IPS DF 4.7 (cell line): ENCODE results near the gene KLRF2.

Experiments used
- DNase-seq: peaks from one replicate; pipeline ENCODE4 v3.0.0-alpha.2; 2013; ENCODE audit warnings: low spot score; ENCODE audit errors: extremely low read depth

Gene KLRF2

DNA sequence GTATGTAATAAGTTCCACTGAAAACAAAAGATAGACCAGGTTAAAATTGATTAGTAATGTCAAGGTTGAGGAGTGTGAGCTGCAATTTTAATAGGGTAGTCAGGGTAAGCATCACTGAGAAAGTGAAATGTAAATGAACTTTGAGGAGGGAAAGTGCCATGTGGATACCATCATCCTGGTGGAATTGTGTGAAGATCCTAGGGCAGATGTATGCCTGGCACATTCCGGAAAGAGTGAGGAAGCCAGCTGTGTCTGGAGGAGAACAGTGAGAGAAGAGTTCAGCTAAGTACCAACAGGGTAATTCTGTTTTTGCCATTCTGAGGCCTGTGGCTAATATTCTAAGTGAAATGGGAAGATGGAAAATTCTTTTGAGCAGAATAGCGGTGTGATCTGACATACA, 53.7 kb downstream of the KLRF2 start:
- no peak for DNase-seq

DNA sequence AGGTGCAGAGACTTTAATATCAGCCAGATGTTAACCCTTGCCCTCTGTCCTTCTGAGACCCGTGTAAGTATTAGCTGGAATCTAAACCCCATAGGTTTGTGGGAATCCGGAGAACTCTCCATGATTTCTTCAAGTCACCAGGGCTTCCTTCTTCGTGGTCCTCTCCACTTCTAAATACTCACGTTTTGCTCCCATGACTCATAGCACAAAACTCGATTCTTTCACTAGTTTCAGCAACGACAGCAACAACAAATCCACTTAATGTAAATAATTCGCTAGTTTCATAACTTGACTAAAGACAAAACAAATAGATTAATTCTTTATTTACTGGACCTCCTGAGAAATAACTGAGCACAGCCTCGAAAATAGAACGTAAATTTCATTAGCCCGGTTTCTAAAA, 55.3 kb downstream of the KLRF2 start:
- DNase-seq = no peak

DNA sequence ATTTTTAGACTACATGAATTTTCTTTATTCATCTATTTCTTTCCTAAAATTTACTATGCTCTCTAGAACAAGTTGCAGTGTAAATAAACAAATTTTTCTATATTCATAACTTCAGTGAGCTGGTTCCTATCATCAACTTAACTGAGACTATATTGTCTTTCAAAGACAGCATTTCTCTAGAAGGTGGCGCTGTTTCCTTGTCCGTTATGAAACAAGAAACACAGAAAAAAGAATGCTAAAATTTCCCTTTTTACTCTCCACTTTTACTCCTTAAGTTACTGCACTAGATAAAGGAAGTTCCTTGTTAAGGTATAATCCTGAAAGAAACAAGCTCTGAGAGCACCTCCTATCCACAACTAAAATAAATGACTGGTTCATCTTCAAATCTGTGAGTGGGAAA, 59.1 kb downstream of the KLRF2 start:
- no peak for DNase-seq

DNA sequence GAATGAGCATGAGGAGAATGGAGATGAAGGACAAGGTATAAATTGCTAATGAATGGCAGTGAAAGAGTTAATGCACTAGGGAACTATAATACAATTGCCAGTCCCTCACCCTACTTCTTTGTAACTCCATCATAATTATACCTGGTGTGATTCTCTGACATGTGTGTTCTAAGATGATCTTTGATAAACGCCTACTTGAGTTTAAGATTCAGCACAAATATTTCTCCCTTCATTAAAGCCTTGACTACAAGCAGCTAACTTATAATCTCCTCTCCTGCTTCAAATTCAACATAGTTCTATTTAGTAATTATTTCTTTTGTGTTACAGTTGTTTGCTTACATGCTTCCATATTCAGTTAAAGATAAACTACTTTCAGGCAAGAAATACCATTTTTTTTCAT, 60.5 kb downstream of the KLRF2 start:
- no peak for DNase-seq

DNA sequence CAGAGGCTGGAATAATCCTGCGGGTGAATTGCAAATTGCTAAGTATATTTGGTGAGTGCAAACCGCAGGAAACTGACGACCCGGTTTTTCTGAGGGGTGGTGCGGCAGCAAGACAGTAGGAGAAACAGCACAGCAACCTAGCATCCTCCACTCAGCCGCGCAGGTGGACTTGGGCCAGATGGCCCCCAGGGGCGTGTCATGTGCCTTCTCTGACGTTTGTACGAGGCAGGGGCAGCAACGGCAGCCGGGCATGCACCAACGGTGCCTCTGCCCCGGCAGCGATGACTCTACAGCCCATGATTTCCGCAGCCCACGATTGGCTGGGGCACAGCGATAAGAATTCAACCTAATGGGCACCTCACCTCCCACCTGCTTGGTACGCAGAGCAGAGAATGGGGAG, 62.0 kb downstream of the KLRF2 start:
- no peak for DNase-seq

DNA sequence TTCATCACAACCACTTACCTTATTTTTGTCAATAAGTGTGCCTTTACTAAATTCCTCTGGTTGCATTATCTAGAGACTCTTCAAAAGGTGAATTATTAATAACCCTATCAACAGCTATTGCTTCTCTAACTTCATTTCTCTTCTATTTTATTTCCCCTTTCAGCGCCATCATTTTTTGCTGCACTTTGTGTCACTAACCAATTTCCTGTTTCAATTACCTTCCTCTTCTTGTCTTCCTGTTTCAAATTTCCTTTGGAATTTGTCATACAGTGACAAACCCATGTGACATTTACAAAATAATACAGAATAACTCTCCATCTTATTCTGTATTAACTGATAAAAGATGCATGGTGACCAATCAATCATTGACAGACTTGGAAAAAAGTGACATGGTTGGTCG, 63.1 kb downstream of the KLRF2 start:
- DNase-seq = no peak
